HG02938 (cell line): ENCODE measurements around the gene ATP10A.

ENCODE experiments used
- ATAC-seq: cut with Tn5 transposase; IDR thresholded peaks from one replicate; pipeline ENCODE4 v1.9.1; 2021; ENCODE audit warnings: mild to moderate bottlenecking, moderate library complexity; ENCODE audit not compliant: unreplicated experiment

ATP10A gene

DNA sequence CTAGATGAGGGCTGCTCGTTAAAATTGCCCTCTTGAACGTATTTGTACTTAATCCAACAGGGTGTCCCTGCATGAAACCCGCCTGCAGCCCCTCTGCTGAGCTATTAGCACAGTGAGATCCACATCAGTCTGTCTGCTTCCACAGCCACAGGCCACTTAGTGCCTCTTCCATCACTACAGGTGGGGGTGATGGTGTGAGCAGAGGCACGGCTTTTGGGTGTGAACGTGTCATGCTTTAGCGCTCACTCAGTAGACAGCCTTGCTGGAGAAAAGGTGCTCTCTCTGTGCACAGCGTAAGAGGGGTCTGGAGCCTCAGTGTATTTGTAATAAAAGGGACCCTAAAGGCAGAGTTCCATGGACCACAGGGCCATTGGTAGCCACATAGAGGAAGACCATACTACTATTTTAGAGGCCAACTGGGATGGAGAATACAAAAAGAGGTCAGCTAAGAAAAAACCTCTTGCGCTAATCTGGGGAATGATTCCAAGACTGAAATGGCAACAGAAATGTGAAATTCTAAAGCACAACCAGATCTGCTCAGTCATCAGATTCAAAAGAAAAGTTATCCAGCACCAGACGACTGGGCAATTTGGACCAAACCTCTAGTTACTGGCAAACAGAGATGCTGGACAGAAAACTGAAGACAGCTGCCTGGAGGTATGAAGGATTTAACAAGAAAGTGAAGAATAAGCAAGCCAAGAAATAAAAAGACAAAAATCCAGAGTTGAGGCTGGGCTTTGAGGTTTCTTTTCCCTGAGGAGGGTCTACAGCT, 120.2 kb downstream of the ATP10A start:
- no peak for ATAC-seq

DNA sequence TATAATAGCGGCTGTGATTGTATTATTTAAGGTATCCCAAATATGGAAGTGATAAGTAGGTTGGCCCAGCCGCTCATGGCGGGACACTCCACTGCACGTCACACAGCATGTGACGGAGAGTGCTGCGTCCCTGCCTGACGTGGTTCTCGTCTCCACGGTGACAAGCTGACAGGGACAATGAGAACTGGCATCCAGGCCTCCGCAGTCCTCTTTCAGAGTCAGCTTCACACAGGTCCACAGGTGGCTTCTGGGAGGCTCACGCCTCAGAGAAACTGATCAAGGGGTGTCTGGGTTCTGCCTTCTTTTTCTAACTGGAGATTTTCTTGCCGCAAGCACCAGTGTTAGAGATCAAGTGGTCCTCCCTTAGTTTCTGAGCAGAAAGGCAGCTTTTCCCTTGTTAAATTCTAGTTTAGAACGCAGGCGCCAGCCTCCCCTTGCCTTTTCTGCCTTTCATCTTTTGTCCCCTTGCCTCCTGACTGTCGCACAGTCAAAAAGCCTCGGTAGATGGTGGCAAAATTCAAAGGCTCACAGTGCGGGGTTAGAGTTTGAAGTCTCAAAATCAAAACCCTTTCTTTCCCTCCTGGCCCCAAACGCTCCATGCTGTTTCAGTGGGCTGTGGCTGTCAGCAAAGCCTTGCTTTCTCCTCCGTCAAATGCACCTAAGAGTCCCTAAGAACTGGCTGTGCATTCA, 120.9 kb downstream of the ATP10A start:
- ATAC-seq, result no peak

DNA sequence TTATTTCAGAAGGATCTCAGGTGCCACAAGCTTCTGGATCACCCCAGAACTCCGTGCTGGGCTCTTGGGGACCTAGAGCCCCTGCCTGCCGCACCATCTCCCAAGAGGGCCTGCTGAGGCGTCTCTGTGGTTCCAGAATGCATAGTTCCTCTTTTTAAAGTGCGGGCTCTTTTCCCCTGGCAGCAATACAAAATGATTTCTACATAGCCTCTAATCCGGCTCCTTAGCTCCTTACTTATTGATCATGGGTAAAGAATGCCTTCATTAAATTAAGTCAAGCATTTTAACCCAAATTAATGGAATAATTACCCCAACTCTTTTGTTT, 121.9 kb downstream of the ATP10A start:
- no peak for ATAC-seq

DNA sequence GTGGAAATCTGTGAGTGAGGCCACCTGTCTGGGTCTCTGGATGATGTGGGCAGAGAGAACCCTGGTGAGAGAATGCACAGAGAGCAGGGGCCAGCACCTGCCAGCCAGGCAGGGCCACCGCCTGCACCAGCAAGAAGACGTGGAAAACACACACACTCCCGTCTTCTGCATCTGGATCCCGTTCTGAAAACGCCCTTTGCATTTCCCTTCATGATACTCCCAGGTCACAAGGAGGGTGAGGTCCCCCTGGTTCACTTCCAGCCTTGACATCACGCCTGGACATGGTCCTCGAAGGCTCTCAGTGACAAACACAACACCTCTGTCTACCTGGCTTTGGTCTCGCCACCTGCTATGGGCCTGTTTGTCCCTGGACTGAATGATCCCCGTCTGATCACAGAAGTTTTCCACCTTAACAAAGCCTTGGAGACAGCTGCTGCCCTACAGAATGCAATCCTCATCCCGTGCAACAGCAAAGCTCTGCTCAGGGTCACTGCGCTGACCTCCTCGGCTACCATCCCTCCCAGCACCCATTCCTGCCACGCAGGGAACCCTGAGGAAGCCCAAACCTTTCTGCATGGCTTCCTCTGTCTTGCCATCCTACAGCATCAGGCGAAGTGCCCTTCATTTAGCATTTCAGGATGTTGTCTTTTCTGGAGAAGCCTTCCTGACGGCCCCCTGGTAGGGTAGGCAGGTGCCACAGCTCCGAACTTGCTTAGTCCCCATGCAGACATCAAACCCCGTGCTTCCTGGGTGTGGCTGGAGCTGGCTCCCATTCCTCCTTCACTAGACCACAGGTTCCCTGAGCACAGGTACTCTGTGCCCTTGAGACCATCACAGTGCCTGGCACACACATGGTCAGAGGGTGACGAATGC, 122.5 kb downstream of the ATP10A start:
- no peak for ATAC-seq

DNA sequence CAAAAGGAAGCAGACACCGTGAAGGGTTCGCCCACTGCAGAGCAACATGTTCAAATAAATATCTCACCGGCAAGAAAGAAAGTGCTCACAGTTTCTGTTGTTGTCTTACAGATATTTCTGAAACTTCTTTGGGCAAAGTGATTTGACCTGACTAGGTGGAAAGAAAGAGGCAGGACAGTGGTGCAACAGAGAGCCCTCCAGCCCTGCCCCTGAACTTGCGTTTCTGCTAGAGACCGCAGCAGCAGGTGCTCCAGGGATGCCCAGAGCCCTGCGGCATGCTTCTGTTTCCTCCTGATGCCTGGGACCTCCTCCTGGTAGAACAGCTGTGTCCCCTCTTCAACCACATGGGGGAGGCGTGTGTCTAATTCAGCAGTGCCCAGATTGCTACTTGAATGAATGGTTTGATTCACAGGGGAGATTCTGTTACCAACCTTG, 123.4 kb downstream of the ATP10A start:
- peak; percentile 58 for ATAC-seq

DNA sequence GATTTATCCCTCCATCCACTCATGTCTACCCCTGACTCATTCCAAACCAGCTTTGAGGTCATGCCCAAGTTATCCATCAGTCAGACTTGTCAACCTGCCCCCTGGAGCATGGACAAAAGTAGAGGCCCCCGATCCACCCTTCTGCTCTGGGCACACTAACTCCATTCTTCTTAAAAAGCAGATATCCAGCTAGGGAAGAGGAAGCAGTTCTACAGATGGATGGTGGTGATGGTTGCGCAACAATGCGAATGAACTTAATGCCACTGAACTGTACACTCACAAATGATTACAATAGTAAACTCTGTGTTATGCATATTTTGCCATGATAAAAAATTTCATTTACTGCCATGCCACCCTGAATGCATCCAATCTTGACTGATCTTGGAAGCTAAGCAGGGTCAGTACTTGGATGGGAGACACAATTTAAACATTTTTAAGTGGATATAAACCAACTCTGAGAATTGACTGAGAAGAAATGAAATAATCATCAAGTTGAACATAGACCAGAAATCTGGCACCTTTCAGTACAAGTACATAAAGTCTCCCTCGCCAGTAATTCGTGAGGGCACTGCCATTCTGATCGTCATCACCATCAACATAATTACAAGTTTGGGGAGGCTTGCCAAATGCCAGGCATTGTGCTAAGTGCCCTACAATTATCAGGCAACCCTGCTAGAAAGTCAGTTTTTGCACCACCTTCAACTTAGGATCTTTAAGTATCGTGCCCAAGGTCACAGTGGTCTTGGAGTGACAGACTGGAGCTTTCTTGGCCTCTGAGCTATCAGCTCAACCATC, 124.8 kb downstream of the ATP10A start:
- ATAC-seq, result no peak

DNA sequence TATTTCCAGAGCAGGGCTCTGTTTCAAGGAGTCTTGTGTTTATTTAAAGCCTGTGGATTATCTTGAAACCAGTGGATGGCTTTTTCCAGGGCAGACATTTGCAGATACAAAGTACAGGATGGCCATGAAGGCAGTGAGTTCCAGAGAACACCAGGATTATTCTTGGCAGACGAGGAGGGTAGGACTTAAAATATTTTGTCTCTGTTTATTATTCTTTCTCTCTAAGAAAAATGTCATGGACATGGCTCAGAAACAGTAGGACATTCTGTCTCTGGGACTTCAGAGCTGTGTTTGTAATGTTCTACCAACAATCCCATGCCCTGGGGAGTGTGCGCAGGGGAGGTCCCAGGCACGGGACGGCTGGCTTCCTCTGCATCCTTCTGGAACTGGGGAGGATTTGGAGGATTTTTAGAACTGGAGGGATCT, 125.9 kb downstream of the ATP10A start:
- ATAC-seq, result no peak

DNA sequence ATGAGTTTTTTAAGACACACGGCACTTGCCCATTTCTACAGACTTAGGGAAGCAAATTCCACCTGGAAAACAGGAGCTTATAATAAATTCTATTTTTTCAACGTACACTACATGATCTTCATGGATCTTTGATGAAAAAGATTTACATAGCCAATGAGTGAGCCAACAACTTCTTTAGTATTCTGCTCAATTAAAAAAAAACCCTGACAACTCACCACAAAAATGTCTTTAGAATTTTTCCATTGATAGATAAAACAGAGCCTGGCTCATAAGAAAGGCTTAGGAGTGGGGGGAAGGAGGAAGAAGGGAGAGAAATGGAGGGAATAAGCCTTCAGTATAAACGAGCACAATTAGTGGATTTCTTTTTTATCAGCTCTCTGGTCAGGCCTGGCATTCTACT, 126.7 kb downstream of the ATP10A start:
- no peak for ATAC-seq

DNA sequence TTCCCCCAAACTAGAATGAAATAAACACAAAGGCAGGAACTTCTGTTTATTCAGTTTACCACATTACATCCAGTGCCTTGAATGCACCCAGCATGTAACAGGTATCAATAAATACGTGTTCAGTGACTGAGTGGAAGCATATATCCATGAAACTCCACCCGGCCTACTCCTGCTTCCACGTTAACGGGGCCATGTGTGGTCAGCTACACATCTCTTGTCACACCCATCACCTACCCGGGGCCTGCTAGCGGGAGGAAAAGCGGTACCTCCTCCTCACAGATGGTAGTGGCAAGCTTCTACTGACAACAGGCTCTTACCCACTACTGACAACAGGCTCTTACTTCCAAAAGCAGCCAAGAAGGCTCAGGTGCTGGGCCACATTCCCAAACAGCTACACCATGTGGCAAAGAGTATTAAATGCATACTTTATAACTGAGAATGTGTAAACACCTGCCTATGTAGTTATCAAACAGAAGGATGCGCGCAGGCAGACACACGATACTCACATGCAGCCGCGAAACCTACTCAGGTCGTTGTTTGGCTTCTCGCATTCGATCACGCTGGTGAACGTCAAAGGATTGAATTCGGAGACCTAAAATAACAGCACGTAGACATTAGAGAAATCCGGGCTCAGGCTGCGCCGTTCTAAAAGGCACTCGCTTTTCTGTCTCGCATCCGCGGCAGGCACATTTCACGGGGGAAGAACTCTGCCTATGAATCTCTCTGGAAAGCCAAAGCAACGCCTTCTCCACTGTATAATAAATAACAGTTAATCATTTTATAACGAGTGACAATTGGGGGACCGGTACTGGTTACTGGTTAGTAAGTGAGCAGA, 127.4 kb downstream of the ATP10A start:
- ATAC-seq, result no peak

DNA sequence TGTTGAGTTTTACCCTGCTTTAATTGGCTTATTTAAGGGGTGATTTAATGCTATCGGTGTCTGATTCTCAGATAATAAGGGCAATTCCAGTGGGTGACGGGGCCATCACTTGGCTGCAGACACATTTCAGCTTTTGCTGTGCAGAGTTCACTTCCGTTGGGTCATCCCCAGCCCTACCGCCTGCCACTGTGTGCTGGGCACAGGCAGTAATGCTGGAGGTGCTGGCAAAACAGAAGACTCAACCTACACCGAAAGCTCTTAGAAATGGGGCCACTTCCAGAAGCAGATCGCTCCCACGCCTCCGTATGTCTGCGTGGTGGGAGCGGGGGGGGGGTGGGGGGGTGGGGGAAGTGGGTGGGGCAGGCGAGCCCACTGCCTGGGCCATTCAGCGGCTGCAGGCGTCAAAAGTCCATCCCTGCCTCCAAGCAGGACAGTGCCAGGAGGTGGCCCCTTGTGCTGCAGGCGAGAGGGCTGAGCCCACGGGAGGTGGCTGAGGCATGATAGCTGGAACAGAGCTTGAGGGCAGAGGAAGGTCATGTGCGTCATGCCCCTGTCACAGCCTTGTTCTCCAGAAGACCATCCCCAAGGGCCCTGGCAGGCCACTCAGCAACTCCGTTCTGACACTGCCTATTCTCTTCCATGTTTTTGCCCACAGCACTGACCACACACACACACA, 128.3 kb downstream of the ATP10A start:
- no peak for ATAC-seq

DNA sequence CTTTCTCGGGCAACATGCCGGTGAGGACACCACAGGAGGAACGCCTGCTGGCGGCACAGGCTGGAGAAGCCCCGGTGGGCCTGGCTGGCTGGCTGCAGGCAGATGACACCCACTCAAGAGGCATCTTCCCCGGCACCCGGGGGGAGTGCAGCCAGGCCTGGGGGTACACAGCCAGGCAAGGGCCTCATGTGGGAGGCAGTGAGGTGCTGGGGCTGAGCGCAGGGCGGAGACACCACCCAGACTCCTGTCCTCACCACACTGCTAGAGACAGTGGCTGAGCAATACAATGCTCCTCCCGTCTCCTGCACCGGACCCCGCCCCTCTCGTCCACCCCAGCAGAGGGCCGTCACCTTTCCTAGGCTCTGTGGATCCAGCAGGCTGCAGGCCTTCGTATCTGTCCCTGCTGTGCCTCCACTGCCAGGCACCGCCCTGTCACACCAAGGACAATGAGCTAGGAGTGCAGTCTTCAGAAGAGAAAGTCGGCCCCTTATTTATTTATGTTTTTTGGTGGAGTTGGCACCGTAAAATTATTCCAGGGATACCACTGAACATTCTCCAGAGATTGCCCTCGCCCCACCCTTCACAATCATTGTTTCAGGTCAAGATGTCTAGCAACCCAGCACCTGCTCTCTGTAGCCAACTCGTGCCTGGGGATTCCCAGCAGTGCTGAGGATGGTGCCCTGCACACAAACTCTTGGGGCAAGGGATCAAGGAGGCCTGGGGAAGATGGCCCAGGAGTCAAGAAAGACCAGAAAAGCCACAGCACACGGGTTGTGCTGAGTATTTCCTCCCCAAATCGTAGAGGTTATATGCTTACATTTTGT, 129.1 kb downstream of the ATP10A start:
- ATAC-seq, result no peak

DNA sequence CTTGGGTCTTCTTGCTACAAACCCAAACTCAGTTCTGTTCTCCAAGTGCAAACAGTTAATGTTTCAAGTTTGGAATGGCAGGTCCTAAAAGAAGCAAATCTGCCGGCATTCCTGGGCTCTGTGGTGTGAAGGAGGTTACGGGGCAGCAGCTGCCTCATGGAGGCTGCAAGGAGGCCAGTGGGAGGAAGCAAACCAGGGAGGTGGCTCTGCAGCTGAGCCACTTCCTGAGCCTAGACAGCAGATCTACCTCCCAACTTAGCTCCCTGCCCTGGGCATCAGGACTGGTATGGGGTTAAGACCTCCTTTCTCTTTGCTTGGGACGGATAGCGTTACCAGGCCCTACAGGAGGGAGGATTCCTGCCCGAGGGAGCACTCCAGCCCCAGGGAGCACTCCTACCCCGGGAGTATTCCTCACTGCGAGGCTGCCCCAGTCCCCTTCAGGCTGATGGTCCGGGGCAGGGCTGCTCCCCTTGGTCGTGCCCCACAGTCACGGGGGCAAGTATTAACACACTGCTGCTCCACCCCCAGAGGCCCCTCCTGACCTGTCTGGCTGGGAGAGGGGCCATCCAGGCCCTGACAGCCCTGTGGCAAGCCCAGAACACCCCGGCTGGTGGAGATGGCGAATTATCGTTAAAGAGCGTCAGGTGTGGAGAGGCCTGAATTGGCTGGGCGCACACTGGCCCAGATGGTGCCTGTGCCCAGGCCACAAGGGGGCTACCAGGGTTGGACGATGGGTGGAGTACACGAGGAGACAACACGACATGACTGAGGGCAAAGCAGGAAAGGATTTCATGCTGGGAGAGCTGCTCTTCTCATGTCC, 129.9 kb downstream of the ATP10A start:
- ATAC-seq, result no peak

DNA sequence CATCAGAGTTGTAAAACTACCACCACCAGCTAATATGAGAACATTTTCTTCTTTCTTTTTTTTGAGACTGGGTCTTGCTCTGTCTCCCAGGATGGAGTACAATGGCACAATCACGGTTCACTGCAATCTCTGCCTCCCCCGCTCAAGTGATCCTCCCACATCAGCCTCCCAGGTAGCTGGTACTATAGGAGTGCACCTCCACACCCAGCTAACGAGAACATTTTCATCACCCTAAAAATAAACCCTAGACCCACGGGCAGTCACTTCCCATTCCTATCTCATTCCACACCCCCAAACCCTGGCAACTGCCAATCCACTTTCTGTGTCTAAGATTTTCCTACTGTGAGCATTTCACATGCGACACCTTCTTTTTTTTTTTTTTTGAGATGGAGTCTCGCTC, 130.9 kb downstream of the ATP10A start:
- no peak for ATAC-seq

DNA sequence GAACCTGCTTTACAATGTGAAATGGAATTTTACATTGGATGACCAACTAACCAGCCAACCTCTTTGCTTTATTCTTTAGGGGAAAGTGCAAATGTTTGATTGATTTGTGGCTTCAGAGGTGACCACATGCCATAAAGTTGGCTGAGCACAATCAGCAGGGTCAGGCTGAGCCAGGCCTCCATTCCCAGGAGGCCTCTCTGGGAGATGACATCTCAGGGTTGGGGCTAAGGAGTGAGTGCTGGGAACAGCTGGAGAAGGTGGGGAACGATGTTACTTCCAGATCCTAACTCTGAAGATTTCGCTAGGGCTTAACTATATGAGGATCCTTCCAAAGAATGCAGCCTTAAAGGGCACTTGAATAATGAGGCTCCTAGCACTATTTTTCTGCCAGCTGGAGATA, 131.7 kb downstream of the ATP10A start:
- ATAC-seq, result no peak

DNA sequence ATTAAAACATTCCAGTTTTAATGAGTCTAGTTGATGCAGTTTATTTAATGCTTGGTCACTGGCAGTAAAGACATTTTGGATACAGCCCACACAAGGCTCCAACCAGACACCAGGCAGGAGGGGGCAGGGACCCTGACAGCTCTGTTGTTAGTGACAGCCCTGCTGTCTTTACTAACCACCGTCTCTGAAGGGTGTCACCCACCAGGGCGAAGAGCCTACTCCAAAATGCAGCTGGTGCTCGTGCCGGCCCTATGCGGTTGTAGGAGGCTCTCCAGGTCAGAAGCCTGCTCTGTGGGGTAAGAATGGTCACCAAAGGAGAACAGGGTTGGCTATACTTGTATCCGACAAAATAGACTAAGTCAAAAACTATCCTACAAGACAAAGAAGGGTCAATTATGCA, 132.2 kb downstream of the ATP10A start:
- no peak for ATAC-seq

DNA sequence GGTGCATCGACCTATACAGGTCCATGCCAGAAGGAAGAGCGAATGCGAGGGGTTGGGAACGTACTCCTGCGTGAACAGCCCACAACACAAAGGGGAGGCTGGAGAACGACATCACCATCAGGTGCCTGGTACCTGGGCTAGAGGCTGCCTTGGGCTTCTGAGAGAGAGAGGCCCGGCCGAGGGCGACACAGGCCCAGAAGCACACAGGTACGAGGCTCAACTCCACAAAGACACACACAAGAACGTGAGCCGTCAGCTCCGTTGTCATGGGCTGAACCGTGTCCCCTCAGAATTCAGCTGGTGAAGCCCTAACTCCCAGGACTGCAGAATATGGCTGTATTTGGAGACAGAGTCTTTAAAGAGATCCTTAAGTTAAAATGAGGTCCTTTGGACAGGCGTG, 134.3 kb downstream of the ATP10A start:
- no peak for ATAC-seq

DNA sequence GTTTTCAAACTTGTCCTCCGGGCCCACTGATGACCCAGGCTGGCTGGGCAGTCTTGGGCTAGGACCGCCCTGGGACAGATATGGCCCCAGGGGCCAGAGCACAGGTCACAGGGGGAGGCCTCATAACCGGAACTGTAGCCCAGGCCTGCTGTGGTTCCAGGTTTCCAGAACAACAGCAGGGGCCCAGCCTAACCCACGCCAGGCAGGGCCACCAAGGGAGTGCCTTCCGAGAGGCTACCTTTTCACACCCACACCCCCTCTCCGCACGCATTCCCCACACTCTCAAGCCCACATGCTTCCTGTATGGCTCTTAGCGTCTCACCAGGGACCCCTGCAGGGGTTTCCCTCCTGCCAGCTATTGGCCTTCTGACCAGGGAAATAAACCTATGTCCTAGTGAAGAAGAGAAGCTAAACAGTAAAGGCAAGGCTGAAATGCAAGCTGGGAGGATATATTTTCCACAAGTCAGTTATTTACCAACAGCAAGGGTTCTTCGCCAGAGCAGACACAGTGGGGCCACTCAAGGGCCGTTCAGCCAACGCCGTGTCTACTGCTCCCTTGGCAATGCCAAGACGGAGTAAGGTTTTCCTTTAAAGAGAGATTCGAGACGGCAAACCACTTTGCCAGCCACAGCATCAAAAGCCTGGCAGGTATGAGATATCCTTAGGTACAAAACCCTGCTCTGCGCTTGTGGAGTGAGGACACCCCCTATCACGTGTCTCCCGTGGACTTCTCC, 135.1 kb downstream of the ATP10A start:
- no peak for ATAC-seq
